Osteocyte (in vitro differentiated cells): Measurements from ENCODE around the gene ASCC1. TPM values are rescaled to one million over a fixed set of nuclear protein-coding genes. Genes with fewer than 3 reads are reported as not detected.

Source experiments
- DNase-seq: peaks from one replicate; pipeline ENCODE4 v3.0.0; 2021; ENCODE audit warnings: mixed read lengths; ENCODE audit not compliant: unreplicated experiment; ENCODE audit errors: extremely low spot score
- H3K27ac Mint-ChIP-seq: one replicate; pipeline ENCODE4 v1.8.0; 2021; ENCODE audit warnings: mild to moderate bottlenecking, mixed read lengths; ENCODE audit not compliant: unreplicated experiment
- H3K27me3 Mint-ChIP-seq: one replicate; pipeline ENCODE4 v1.8.0; 2021; ENCODE audit warnings: mixed read lengths; ENCODE audit not compliant: unreplicated experiment
- H3K36me3 Mint-ChIP-seq: one replicate; pipeline ENCODE4 v1.8.0; 2021; ENCODE audit warnings: mixed read lengths; ENCODE audit not compliant: unreplicated experiment
- H3K4me1 Mint-ChIP-seq: one replicate; pipeline ENCODE4 v1.8.0; 2021; ENCODE audit warnings: mixed read lengths; ENCODE audit not compliant: unreplicated experiment
- H3K4me3 Mint-ChIP-seq: one replicate; pipeline ENCODE4 v1.8.0; 2021; ENCODE audit warnings: mild to moderate bottlenecking, moderate library complexity, mixed read lengths; ENCODE audit not compliant: unreplicated experiment
- H3K9me3 Mint-ChIP-seq: one replicate; pipeline ENCODE4 v1.8.0; 2021; ENCODE audit warnings: mixed read lengths; ENCODE audit not compliant: unreplicated experiment
- CTCF ChIP-seq: fragments of 200-600 bp; sonication (generic); IDR thresholded peaks from 2 replicates; pipeline ENCODE4 v1.5.0; 2021; ENCODE audit warnings: antibody characterized with exemption, mild to moderate bottlenecking, moderate library complexity
- total RNA-seq: library from RNA; stranded (reverse); gene quantifications from 2 replicates; pipeline ENCODE4 v1.2.1, GENCODE V29; 2021

Gene ASCC1
- total RNA-seq, 1 donor from 2014 or later, result 39.1 TPM

- Mint-ChIP-seq H3K36me3 (peaks cover 31% of the 10 kb centered on the region), H3K4me3 (no peak overlapping the region), H3K4me1 (peaks cover 4% of the 10 kb centered on the region), H3K27me3 (no peaks in the 10 kb centered on the region), H3K27ac (no peak overlapping the region), H3K9me3 (no peaks in the 10 kb centered on the region)
- no peak for TF ChIP-seq CTCF
- no peak for DNase-seq
Observed at GRCh38 chr10:72106896-72107295, 109.2 kb downstream of the ASCC1 start.

DNA sequence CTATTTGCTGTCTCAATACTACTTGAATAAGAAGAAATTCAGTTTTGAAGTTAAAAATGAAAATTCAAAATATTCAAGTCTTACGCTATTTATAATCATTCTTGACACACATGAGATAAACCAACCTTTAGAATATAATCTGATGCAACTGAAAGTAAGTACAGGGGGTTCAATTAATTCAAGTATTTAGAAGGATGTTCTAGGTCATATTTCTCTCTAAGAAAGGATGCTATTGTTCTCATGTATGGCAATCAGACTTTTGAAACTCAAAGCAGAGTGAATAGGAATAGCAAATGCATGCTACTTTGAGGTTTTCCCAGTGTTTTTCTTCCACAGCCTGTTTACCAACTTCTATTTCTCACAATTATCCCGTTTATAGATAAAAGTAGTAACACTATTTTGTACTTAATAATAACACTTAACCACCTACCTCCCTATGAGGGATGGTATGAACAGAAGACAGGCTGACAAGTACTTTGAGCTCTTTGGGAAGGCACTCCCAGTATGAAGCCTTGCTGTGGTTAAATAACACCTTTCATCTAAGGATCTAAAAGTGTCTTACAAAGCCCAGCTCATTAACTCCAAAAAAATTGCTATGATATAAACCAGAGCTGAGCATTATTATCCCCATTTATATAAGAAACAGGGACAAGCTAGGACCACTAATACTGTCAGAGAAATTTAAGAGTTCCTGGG is 109.8 kb downstream of the ASCC1 start:
- no peak for DNase-seq
- TF ChIP-seq CTCF, result no peak
- Mint-ChIP-seq H3K9me3 (no peaks in the 10 kb centered on the region), H3K4me3 (no peak overlapping the region), H3K27me3 (no peaks in the 10 kb centered on the region), H3K27ac (no peak overlapping the region), H3K4me1 (peaks cover 4% of the 10 kb centered on the region), H3K36me3 (peaks cover 36% of the 10 kb centered on the region)

DNA sequence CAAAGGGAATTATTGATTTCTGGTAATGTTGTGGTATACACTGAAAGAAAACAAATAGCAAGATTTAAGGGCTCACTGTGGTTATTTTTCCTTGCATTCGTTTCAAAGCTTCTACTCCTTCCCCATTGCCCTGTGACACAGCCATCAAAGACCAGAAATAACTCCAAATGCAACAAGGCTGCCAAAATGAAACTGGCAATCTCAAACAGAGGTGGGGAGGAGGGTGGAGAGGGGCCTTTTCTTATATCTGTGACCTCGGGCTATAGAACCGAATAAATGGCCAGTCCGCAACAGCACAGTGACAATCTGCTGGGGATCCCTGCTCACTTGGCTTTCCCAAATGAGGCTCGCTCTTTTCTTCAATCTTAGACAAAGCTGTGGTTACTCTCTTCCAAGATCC is 110.4 kb downstream of the ASCC1 start:
- Mint-ChIP-seq H3K27ac (no peak overlapping the region), H3K4me3 (no peak overlapping the region)
- no peak for TF ChIP-seq CTCF

DNA sequence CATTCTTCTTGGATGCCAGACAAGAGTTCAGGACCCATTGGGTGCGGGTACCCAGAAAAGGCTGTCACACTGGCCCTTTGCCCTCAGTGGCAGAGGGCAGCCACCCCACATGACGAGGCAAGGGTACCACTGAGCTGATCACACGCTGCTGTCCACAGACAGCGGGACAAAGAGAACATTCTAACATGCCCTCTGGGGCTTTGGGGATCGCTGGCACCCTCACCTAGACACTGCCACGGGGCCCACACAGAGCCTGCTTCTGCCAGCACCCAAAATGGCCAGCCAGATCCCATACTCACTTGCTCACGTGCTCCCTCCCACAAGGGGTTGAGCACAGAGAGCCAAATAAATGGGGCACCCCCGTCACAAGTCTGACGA is 111.0 kb downstream of the ASCC1 start:
- no peak overlapping the region for H3K27ac Mint-ChIP-seq

More for the DNA sequence above, 110.4 kb downstream of the ASCC1 start:
- Mint-ChIP-seq H3K9me3 (no peaks in the 10 kb centered on the region), H3K36me3 (peaks cover 41% of the 10 kb centered on the region), H3K27me3 (no peaks in the 10 kb centered on the region), H3K4me1 (peaks cover 4% of the 10 kb centered on the region)
- no peak for DNase-seq

More for the DNA sequence above, 111.0 kb downstream of the ASCC1 start:
- Mint-ChIP-seq H3K9me3 (no peaks in the 10 kb centered on the region), H3K36me3 (peaks cover 42% of the 10 kb centered on the region), H3K4me1 (peaks cover 4% of the 10 kb centered on the region), H3K4me3 (no peak overlapping the region), H3K27me3 (no peaks in the 10 kb centered on the region)
- TF ChIP-seq CTCF, result no peak
- DNase-seq, result no peak
